GM10248 (cell line): Measurements from ENCODE around the gene SMLR1.

Source experiments
- CTCF ChIA-PET: fragments of 300-600 bp; sonication (Branson Sonifier 250); formaldehyde crosslinking; extraction: SDS; loops from one replicate; lab custom pipeline; 2021; ENCODE audit warnings: antibody characterized with exemption; lab: Yijun Ruan, JAX
- POLR2A ChIA-PET: fragments of 350-650 bp; sonication (Branson Sonifier 250); formaldehyde crosslinking; extraction: SDS; loops from one replicate; lab custom pipeline; 2020; ENCODE audit warnings: antibody characterized with exemption; lab: Yijun Ruan, JAX
- DNase-seq: peaks from one replicate; pipeline ENCODE4 v3.0.0; 2012; ENCODE audit errors: extremely low spot score
- CTCF ChIP-seq: IDR thresholded peaks from 2 replicates; pipeline ENCODE4 v1.5.1; 2012; ENCODE audit warnings: mild to moderate bottlenecking, low read depth; ENCODE audit errors: extremely low read depth, missing control alignments, control extremely low read depth

Gene SMLR1

GRCh38 chr6:130810307-130811030 is 16.7 kb upstream of the SMLR1 start:
- POLR2A ChIA-PET, result no interaction called here
- CTCF ChIA-PET, result no interaction called here
- DNase-seq, result no peak
- no peak for TF ChIP-seq CTCF

GRCh38 chr6:130811932-130812331 is 15.3 kb upstream of the SMLR1 start:
- ChIA-PET CTCF (no interaction called here), POLR2A (no interaction called here)
- TF ChIP-seq CTCF, result no peak
- no peak for DNase-seq

- no peak for DNase-seq
- no peak for TF ChIP-seq CTCF
- POLR2A ChIA-PET, result no interaction called here
- CTCF ChIA-PET, result interaction anchor here (1.1 to 1.2 kb wide), 2 partner anchors 11 to 20 kb away, joined by 3 read pairs; no protein-coding TSS in a partner anchor
These were observed 12.7 kb upstream of the SMLR1 start for GRCh38 chr6:130814506-130814905.

GRCh38 chr6:130815200-130816071 is 11.8 kb upstream of the SMLR1 start:
- no peak for DNase-seq
- no peak for TF ChIP-seq CTCF
- CTCF ChIA-PET, result interaction anchor here (1.1 to 1.2 kb wide), 2 partner anchors 10 to 21 kb away, joined by 3 read pairs; no protein-coding TSS in a partner anchor
- POLR2A ChIA-PET, result no interaction called here

GRCh38 chr6:130822736-130823135 is 4.5 kb upstream of the SMLR1 start:
- POLR2A ChIA-PET, result no interaction called here
- DNase-seq, result no peak
- no peak for TF ChIP-seq CTCF
- CTCF ChIA-PET, result no interaction called here

- ChIA-PET CTCF (interaction anchor here (1.2 to 1.7 kb wide), 3 partner anchors 10 to 804 kb away, joined by 3 to 5 read pairs (median 3); no protein-coding TSS in a partner anchor), POLR2A (no interaction called here)
- no peak for TF ChIP-seq CTCF
- DNase-seq, result no peak
These were observed 2.1 kb upstream of the SMLR1 start for GRCh38 chr6:130824978-130825694.
